ENCODE results near the gene MAPKAPK3. TPM values are rescaled to one million over a fixed set of nuclear protein-coding genes. Genes with fewer than 3 reads are reported as not detected.

The MAPKAPK3 gene
- total RNA-seq, 1 donor from 2014 or later: 60.8 TPM

- Histone ChIP-seq H3K9me3 (no peaks in the 10 kb centered on the region), H3K27me3 (no peaks in the 10 kb centered on the region), H3K36me3 (no peaks in the 10 kb centered on the region), H3K4me1 (peaks cover 58% of the 10 kb centered on the region), H3K4me3 (no peak overlapping the region), H3K27ac (no peak overlapping the region)
- no peak for DNase-seq
- intact Hi-C loops (cut with DNase I): no loop called here
- TF ChIP-seq, protein P1, sequence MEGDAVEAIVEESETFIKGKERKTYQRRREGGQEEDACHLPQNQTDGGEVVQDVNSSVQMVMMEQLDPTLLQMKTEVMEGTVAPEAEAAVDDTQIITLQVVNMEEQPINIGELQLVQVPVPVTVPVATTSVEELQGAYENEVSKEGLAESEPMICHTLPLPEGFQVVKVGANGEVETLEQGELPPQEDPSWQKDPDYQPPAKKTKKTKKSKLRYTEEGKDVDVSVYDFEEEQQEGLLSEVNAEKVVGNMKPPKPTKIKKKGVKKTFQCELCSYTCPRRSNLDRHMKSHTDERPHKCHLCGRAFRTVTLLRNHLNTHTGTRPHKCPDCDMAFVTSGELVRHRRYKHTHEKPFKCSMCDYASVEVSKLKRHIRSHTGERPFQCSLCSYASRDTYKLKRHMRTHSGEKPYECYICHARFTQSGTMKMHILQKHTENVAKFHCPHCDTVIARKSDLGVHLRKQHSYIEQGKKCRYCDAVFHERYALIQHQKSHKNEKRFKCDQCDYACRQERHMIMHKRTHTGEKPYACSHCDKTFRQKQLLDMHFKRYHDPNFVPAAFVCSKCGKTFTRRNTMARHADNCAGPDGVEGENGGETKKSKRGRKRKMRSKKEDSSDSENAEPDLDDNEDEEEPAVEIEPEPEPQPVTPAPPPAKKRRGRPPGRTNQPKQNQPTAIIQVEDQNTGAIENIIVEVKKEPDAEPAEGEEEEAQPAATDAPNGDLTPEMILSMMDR (IDR thresholded peaks at IDR 0.05): no peak
- ATAC-seq: no peak
These were observed 5.9 kb downstream of the MAPKAPK3 start for GRCh38 chr3:50622881-50623280.

- Histone ChIP-seq H3K4me1 (peaks cover 52% of the 10 kb centered on the region), H3K27ac (peak overlapping the region; percentile 59), H3K9me3 (no peaks in the 10 kb centered on the region), H3K4me3 (no peak overlapping the region), H3K27me3 (no peaks in the 10 kb centered on the region), H3K36me3 (no peaks in the 10 kb centered on the region)
- TF ChIP-seq, protein P1 (IDR thresholded peaks at IDR 0.05): no peak
- no peak for DNase-seq
- intact Hi-C loops (cut with DNase I): no loop called here
- peak; percentile 25 for ATAC-seq
These were observed 7.0 kb downstream of the MAPKAPK3 start for GRCh38 chr3:50623840-50624474.

DNA sequence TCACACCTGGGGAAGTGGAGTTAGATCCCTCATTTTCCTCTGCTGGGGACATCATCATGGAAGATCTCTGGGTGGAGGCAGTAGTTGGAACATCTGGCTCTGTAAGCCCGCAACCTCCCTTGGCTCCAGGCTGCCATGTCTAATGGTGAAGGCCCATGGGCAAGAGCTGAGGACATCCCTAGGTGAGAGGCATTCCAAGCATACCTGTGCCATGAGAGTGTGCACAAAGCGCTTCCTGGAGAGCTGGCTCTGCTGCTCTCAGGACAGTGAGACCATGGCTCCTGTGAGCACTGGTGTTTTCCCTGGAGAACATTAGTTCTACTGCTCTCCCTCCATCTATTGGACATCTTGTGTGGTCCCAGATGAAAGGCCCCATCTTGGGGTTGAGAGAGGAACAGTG lies 7.7 kb downstream of the MAPKAPK3 start:
- intact Hi-C loops (cut with DNase I): no loop called here
- ATAC-seq: peak; percentile 44
- Histone ChIP-seq H3K27me3 (no peaks in the 10 kb centered on the region), H3K9me3 (no peaks in the 10 kb centered on the region), H3K4me3 (no peak overlapping the region), H3K27ac (no peak overlapping the region), H3K4me1 (peaks cover 45% of the 10 kb centered on the region), H3K36me3 (no peaks in the 10 kb centered on the region)
- DNase-seq: no peak
- TF ChIP-seq, protein P1 (IDR thresholded peaks at IDR 0.05): no peak

GRCh38 chr3:50625231-50626182 lies 8.6 kb downstream of the MAPKAPK3 start:
- ATAC-seq (no peak), DNase-seq (no peak)
- H3K36me3 ChIP-seq: no peaks in the 10 kb centered on the region
- TF ChIP-seq, protein P1 (IDR thresholded peaks at IDR 0.05): no peak
- no peak overlapping the region for H3K4me3 ChIP-seq
- H3K27ac ChIP-seq: no peak overlapping the region
- intact Hi-C loops (cut with DNase I): no loop called here
- peaks cover 36% of the 10 kb centered on the region for H3K4me1 ChIP-seq
- no peaks in the 10 kb centered on the region for H3K9me3 ChIP-seq
- no peaks in the 10 kb centered on the region for H3K27me3 ChIP-seq

DNA sequence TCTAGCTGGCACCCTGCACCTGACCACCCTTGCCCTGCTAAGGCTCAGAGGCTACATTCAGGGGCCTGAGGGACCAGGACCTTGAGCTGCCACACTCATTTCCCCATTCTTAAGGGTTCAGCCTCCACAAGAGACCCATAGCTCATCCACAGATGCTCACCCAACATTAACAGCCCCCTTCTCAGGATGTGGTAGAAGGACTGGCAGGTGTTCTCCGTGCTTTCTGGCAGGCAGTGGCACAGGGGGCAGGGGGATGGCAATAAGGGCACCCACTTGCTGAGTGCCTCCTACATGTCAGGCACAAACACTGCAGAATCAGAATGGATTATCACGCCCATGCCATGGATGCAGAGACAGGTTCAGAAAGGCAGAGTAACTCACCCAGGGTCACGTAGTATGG lies 9.4 kb downstream of the MAPKAPK3 start:
- Histone ChIP-seq H3K4me1 (peaks cover 33% of the 10 kb centered on the region), H3K4me3 (no peak overlapping the region), H3K9me3 (no peaks in the 10 kb centered on the region), H3K27me3 (no peaks in the 10 kb centered on the region), H3K27ac (no peak overlapping the region), H3K36me3 (no peaks in the 10 kb centered on the region)
- intact Hi-C loops (cut with DNase I): no loop called here
- DNase-seq (no peak), ATAC-seq (no peak)
- TF ChIP-seq, protein P1 (IDR thresholded peaks at IDR 0.05): no peak

Measured in upper lobe of right lung (tissue), 1 donor.